ENCODE measurements around the gene TMPRSS11A. TPM values are rescaled to one million over a fixed set of nuclear protein-coding genes. Genes with fewer than 3 reads are reported as not detected.

The TMPRSS11A gene
- total RNA-seq, 1 experiment from 2014 or later, result not detected

DNA sequence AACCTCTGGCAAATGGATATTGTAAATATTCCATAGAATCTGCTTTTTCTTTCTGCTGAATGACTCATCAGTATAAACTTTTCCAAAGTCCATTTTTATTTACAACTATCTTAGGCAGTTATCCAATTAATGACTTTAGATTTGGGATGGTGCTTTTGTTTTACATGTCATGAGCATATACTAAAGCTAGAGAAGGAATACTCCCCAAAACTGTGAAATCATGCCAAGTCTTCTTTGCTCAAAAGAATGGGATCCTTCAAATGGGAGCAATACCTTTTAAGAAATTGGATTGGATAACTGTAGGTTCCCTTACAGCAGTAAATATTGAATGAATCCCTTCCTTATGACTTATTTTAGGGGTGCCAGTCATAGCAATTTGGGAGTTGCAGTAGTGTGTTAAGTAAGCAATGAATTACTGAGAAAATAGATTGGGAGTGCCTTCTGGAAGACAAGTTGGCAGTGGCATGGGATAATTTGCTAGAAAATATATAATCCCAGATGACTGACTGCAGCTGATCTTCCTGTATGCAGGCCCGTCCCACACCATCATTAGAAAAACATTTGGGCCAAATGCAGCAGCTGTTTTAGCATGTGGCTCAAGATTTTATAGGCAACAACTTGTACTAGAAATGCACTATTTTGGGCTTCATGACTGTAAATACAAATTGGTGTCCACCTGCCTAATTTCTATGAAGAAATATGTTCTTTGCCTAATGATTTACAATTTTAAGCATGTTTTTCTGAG, 82.3 kb downstream of the TMPRSS11A start:
- no peak for DNase-seq (ENCODE audit: low read depth, low spot score)
- Histone ChIP-seq H3K9me3 (ENCODE audit: control insufficient read depth, insufficient read depth, low read depth, low read length) (no peaks in the 10 kb centered on the region), H3K27ac (ENCODE audit: low read length) (no peak overlapping the region), H3K27me3 (ENCODE audit: control insufficient read depth, insufficient read depth, low read length) (no peaks in the 10 kb centered on the region), H3K4me1 (ENCODE audit: control insufficient read depth, insufficient read depth, low read length) (no peaks in the 10 kb centered on the region), H3K4me3 (ENCODE audit: low read depth in 2 of 2, low read length in 2 of 2) (no peak overlapping the region), H3K36me3 (ENCODE audit: control insufficient read depth, insufficient read depth, low read length) (no peaks in the 10 kb centered on the region)
- no peak for ATAC-seq
- ChIA-PET POLR2A (no interaction called here), CTCF (no interaction called here)
- no TSS peak for BruUV-seq (replicated peaks)
- in situ Hi-C loops (cut with HindIII; ENCODE audit: low pct_unique_long_range_greater_than_20kb, low sequenced_read_pairs), result no loop called here
- intact Hi-C loops (cut with micrococcal nuclease; ENCODE audit: unreplicated experiment), result no loop called here
- TF ChIP-seq, protein P1, sequence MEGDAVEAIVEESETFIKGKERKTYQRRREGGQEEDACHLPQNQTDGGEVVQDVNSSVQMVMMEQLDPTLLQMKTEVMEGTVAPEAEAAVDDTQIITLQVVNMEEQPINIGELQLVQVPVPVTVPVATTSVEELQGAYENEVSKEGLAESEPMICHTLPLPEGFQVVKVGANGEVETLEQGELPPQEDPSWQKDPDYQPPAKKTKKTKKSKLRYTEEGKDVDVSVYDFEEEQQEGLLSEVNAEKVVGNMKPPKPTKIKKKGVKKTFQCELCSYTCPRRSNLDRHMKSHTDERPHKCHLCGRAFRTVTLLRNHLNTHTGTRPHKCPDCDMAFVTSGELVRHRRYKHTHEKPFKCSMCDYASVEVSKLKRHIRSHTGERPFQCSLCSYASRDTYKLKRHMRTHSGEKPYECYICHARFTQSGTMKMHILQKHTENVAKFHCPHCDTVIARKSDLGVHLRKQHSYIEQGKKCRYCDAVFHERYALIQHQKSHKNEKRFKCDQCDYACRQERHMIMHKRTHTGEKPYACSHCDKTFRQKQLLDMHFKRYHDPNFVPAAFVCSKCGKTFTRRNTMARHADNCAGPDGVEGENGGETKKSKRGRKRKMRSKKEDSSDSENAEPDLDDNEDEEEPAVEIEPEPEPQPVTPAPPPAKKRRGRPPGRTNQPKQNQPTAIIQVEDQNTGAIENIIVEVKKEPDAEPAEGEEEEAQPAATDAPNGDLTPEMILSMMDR (IDR thresholded peaks at IDR 0.05), result no peak
- no peak for TF ChIP-seq SIN3A (IDR thresholded peaks at IDR 0.05; ENCODE audit: borderline replicate concordance, insufficient read depth, low read depth, low read length)
- TF ChIP-seq TCF7L2 (IDR thresholded peaks at IDR 0.05; ENCODE audit: low read depth, low read length), result no peak
- no peak for TF ChIP-seq POLR2AphosphoS5 (IDR thresholded peaks at IDR 0.05; ENCODE audit: low read depth, low read length)
- TF ChIP-seq, protein P2, sequence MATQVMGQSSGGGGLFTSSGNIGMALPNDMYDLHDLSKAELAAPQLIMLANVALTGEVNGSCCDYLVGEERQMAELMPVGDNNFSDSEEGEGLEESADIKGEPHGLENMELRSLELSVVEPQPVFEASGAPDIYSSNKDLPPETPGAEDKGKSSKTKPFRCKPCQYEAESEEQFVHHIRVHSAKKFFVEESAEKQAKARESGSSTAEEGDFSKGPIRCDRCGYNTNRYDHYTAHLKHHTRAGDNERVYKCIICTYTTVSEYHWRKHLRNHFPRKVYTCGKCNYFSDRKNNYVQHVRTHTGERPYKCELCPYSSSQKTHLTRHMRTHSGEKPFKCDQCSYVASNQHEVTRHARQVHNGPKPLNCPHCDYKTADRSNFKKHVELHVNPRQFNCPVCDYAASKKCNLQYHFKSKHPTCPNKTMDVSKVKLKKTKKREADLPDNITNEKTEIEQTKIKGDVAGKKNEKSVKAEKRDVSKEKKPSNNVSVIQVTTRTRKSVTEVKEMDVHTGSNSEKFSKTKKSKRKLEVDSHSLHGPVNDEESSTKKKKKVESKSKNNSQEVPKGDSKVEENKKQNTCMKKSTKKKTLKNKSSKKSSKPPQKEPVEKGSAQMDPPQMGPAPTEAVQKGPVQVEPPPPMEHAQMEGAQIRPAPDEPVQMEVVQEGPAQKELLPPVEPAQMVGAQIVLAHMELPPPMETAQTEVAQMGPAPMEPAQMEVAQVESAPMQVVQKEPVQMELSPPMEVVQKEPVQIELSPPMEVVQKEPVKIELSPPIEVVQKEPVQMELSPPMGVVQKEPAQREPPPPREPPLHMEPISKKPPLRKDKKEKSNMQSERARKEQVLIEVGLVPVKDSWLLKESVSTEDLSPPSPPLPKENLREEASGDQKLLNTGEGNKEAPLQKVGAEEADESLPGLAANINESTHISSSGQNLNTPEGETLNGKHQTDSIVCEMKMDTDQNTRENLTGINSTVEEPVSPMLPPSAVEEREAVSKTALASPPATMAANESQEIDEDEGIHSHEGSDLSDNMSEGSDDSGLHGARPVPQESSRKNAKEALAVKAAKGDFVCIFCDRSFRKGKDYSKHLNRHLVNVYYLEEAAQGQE (IDR thresholded peaks at IDR 0.05; ENCODE audit: insufficient read depth in 1 of 2, low read depth in 2 of 2, low read length in 1 of 2), result no peak

DNA sequence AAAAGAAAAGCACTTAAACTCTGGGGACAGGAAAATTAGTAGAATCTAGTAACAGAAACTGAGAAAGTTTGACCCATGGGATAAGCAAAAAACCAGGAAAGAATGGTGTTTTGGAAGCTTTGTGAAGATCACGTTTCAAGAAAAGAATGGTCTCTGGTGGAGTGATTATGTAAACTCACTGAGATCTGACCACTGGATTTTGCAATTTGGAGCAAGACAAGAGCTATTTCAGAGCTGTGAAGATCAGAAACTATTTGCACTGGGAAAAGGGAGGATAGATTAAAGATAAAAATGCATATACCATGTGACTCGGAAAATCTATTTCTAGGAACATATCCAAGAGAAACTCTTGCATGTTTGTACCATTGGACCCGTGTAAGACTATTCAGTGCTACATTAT, 83.8 kb downstream of the TMPRSS11A start:
- Histone ChIP-seq H3K27me3 (ENCODE audit: control insufficient read depth, insufficient read depth, low read length) (no peaks in the 10 kb centered on the region), H3K36me3 (ENCODE audit: control insufficient read depth, insufficient read depth, low read length) (no peaks in the 10 kb centered on the region), H3K9me3 (ENCODE audit: control insufficient read depth, insufficient read depth, low read depth, low read length) (no peaks in the 10 kb centered on the region), H3K4me3 (ENCODE audit: low read depth in 2 of 2, low read length in 2 of 2) (no peak overlapping the region), H3K27ac (ENCODE audit: low read length) (no peak overlapping the region), H3K4me1 (ENCODE audit: control insufficient read depth, insufficient read depth, low read length) (no peaks in the 10 kb centered on the region)
- no TSS peak for BruUV-seq (replicated peaks)
- DNase-seq (ENCODE audit: low read depth, low spot score) (no peak), ATAC-seq (no peak)
- in situ Hi-C loops (cut with HindIII; ENCODE audit: low pct_unique_long_range_greater_than_20kb, low sequenced_read_pairs), result no loop called here
- TF ChIP-seq TCF7L2 (IDR thresholded peaks at IDR 0.05; ENCODE audit: low read depth, low read length), result no peak
- TF ChIP-seq, protein P1 (IDR thresholded peaks at IDR 0.05), result no peak
- TF ChIP-seq, protein P2 (IDR thresholded peaks at IDR 0.05; ENCODE audit: insufficient read depth in 1 of 2, low read depth in 2 of 2, low read length in 1 of 2), result no peak
- no peak for TF ChIP-seq SIN3A (IDR thresholded peaks at IDR 0.05; ENCODE audit: borderline replicate concordance, insufficient read depth, low read depth, low read length)
- no peak for TF ChIP-seq POLR2AphosphoS5 (IDR thresholded peaks at IDR 0.05; ENCODE audit: low read depth, low read length)
- intact Hi-C loops (cut with micrococcal nuclease; ENCODE audit: unreplicated experiment), result no loop called here
- POLR2A ChIA-PET, result no interaction called here
- CTCF ChIA-PET, result no interaction called here
